Measurements from ENCODE around the gene CHRNA7. TPM values are rescaled to one million over a fixed set of nuclear protein-coding genes. Genes with fewer than 3 reads are reported as not detected.
"Not testable (repeated sequence)": the region's sequence is repeated elsewhere in the genome, so short reads cannot be mapped to it uniquely, and the experiment has no call there.

Gene CHRNA7
- total RNA-seq, 1 donor from 2014 or later = 0.16 TPM

DNA sequence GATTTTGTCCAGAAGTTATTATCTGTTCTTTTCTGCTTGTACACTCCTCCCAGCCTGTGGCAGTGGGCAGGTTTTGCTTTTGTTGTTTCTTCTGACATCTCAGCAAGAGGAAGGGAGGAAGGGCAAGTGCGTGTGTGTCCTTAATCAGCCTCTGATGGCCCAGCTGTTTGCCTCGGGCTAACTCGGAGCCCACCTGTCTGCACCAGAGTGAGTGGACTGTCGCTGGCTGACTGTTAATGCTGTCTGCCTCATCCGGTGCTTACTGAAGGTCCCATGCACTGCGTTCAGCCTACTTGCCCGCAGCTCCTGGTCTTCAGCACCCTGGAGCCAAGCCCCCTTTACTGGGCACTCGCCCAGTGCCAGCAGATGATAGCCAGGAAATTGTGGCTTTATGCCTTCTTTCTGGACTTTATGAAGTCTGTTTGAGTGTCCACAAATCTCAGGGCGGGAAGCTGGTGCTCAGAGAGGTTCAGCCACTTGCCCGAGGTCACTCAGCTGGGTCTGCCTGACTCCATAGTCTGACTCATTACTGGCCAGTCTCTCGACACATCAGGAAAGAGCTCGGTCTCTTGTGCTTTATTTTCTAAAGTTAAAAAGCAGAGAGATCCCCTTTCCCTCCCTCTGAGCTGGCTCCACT is 89.5 kb downstream of the CHRNA7 start:
- peak; percentile 0 for DNase-seq (ENCODE audit: low read depth)

DNA sequence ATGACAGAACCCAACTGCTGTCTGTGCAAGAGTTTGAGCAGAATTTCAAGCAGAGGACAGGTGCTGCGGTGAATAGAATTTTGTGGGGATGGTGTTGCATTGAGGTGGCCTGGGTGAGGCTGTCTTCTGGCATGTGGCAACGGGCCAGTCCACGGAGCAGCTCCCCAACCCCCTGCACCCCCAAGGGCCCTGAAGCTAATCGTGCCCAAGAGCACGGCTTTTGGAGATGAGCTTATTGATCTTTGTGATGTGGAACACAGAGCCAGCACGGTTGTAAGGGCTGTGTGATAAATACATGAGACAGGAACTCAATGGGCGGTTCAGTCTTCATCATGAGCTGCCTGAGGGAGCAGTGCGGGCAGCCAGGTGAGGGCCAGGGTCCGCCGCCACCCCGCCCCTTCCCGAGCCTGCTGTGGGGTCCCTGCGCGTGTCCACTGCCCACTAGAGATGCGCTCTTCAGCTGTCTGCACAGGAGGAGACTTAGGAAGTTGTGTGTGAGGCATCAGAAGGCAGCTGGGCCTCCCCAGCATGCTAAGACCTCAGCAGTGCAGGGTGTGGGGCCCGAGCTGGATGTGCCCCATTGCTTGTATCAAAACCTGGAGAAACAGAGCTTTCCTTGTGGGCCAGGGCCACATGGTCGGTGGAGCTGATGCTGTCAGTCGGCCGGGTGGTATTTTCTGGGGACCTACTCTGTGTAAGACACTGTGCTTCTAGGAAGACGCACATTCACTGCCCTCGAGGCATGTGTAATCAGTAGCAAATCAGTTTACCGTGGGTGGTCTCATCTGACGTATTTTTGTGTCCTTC is 90.5 kb downstream of the CHRNA7 start:
- peak; percentile 2 for DNase-seq (ENCODE audit: low read depth)

DNA sequence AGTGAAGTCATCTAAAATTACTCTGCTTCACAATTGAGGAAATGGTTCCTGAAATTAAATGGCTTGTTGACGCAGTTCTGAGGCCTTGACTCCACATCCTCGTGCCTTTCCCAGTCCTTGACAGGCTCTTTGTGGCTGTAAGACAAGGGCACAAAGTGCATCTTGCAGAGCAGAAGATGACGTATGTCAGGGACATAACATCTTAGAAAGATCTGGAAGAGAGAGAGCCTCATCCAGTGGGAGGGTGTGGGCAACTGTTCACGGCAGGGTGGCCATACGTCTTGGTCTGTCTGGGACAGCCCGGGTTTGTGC is 91.0 kb downstream of the CHRNA7 start:
- no peak for DNase-seq (ENCODE audit: low read depth)

DNA sequence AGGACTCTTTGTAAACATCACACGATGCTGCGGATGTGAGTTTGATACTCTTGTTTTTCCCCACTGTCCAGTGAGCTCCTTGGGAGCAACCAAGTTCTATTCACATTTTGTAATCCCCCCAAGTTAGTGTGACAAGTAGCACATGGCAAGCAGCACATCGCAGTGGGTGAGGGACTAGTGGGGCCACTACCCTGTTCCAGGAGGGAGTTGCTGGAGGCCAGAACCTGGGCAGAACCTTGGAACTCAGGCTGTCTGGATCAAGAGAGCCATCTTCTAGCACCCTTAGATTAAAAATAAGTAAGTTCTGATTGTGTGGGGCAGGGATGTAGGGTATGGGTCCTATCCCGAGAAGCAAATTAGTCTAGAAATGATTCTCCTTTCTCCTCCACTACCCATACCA is 91.7 kb downstream of the CHRNA7 start:
- no peak for DNase-seq (ENCODE audit: low read depth)

DNA sequence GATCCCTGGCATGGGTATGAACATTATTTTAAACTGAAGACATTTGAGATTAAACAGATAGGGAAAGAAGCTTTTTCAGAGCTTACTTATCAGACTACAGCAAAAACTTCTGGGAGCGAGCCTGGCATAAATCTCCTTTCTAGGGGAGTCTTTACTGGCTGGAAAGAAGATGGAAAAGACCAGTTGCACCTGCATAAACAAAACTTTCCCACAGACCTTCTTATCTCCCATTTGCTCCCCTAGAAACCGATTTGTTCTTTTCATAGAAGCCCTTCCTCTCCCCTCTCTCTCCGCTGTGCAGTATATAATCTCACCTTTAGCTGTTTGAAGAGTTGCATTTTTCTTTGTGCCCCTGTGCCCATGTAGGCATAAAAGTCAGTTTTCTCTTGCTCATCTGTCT is 93.2 kb downstream of the CHRNA7 start:
- no peak for DNase-seq (ENCODE audit: low read depth)

DNA sequence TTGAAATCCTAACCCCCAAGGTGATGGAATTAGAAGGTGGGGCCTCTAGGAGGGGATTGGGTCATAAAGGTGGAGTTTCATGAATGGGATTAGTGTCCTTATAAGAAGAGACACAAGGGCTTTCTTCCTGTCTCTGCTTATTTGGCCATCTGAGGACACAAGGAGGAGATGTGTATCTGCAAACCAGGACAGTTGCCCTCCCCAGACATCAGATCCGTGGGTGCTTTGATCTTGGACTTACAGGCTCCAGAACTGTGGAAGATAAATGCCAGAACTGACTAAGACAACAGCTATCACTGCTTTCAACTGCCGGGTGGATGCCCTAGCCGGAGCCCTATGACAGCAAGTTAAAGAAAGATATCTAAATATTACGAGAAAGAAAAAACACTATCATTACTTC is 94.4 kb downstream of the CHRNA7 start:
- no peak for DNase-seq (ENCODE audit: low read depth)

DNA sequence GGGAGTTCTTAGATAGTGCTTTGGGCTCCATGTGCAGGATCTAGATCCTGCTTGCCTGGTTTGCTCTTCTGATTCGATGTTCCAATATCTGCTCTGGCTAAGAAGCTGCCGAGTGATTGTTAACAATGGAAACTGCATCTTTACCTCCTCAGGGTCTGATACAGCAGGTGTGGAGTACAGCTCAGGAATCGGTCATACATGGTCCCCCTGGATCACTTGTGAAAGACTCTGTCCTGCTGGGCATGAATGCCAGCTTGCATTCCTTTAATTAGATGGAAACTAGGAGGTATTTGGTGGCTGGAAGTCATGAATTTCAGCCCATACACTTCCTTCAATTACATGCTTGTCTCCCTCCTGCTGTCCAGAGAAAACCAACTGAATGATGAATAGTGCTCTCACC is 95.3 kb downstream of the CHRNA7 start:
- DNase-seq (ENCODE audit: low read depth) = no peak

DNA sequence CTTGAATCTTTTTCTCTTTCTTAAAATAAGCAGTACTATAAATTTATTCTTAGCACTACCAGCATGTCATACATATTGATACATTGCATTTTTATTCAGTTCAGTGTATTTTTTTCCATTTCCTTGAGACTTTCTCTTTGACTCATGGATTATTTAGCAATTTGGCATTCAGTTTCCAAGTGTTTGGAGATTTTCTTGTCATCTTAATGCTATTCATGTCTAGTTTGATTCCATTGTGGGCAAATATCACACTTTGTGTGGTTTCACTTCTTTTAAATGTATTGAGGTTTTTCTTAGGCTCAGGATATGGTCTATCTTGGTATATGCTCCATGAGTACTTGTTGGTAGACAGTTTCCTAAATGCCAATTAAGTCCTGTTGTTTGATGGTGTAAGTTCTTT is 99.5 kb downstream of the CHRNA7 start:
- no peak for DNase-seq (ENCODE audit: low read depth)

DNA sequence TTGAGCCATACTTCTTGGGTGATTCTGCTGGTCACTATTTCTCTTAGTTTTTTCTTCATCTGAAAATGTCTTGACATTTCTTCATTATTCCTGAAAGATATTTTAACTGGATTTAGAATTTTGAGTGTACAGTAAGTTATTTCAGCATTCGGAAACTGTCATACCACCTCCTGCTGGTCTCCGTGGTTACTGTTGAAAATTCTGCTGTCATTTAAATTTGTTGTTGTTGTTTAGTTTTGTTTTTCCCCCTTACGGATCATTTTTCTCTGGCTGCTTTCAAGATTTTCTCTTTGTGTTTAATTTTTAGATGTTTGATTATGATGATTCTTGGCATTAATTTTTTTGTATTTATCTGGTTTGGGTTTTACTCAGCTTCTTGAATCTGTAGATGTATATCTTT is 100.5 kb downstream of the CHRNA7 start:
- DNase-seq (ENCODE audit: low read depth) = no peak

DNA sequence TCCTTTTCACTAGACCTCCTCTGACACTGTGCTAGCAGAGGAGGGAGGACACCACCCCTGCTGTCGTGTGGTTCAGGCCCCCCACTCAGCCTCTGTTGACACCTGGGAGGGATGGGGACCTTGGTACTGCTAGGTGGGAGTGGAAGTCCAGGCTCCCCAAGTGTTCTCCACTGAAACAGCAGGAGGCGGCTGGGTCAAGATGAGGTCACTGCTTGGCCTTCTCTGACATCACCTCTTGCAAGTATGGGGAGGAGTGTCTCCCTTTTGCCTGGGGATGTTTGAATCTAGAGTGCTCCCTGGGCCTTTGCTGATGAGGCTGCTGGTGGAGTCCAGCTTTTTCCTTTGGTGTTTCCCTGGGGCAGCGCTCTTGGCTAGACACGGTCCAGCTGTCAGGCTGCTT is 101.5 kb downstream of the CHRNA7 start:
- DNase-seq (ENCODE audit: low read depth) = no peak

DNA sequence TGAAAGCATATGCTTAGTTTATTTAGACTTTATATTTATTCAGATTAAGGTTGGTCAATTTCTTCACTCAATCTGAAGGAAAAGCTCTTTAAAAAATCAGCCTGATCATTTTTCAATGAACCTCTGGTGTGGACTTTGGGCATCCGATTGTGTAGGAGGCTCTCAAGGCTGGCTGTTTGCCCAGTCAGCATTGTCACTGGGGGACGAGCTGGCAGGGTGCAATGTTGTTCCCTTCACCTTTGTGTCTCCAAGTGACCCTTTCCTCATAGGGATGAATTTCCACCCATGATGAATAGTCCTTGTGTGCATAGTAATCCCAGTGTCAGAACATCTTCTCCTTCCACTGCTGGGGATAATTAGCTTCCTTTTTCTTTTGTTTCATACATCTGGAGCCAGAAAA is 102.5 kb downstream of the CHRNA7 start:
- DNase-seq (ENCODE audit: low read depth) = no peak

DNA sequence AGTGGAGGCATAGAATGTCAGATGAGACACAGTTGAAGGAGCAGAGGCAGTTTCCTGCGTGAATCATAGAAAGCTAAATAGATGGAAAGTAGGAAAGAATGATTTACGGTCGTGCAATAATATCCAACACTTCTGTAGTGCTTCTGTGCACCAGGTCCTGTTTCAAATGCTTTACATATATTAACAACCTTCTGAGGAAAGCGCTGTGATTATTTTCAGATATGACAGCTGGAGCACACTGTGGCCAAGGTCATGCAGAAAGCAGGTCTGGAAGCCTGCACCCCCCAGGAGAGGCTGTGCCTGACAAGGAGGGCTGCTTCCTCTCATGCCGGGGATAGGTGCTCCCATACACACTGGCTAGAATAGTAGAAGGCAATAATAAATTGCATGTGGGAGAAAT is 104.5 kb downstream of the CHRNA7 start:
- no peak for DNase-seq (ENCODE audit: low read depth)

DNA sequence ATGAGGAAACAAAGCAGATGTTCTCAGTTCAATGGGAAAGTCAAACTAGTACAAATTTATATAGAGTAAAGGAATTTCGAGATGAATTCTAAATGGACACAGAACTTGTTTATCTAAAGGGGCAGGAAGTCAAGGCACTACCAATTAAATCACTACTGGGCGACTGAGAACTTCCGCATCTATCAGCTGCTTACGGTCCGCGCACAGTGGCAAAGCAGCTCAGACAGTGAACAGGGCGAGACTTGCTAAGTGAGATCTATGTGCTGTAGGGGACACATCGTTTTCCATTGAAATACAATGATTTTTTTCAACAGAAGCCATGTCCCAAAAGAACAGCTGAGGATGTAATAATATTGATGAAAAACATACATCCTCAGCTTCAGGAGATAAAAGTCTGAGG is 105.0 kb downstream of the CHRNA7 start:
- DNase-seq (ENCODE audit: low read depth) = no peak

DNA sequence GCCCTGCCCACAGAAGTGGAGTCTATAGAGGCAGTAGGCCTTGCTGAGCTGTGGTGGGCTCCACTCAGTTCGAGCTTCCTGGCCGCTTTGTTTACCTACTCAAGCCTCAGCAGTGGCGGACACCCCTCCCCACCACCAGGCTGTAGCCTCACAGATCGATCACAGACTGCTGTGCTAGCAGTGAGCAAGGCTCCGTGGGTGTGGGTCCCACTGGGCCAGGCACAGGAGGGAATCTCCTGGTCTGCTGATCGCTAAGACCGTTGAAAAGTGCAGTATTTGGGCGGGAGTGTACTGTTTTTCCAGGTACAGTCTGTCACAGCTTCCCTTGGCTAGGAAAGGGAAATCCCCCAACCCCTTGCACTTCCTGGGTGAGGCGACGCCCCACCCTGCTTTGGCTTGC is 115.2 kb downstream of the CHRNA7 start:
- DNase-seq (ENCODE audit: low read depth) = not testable (repeated sequence)

DNA sequence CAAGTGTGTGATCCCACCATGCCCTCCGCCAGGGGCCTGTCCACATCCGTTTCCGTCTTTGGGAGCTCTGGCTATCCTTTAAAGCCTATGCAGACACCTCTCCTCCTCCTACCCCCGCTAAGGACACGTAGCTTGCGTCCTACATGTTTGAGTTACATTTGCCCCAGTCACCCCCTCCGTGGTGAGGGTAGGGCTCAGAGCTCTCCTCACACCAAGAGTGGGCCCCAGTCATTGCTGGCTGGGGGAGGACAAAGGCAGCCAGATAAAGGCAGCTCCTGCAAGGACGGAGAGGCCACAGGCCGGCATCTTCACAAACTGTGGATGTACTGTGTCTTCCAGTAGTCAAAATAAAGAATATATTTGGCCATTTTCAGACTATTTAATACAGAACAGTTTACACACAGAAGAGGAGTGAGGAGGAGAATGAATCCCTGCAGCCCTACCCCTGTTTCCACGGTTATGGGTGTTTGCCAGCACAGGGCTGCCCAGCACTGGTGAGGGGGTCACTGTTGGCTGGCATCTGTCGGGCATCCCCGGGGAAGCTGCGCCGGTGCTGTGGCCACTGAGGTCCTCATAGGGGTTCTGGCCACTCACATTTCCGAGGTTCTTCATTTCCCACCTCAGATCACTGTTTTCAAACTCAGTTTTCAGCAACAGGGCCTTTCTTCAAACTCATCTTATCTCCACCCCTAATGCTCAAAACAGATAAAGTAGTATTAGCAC is 118.7 kb downstream of the CHRNA7 start:
- no peak for DNase-seq (ENCODE audit: low read depth)

DNA sequence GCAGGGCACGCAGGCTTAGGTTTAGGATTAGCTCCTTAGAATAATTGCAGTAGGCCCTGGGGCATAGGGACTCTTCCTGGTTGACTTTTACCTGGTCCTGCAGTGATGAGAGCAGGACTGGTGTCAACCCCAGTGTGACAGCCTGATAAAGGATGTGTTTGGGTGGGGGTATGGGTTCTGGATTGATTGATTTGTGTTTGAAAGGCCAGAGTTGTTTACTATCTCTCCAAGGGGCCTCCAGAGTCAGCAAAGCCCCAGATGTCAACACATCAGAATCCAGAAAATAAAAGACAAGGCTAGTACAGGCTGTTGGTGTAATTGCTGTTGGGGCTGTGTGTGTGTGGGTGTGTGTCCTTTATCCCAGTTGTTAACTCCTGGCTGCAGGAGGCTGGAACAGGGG is 122.3 kb downstream of the CHRNA7 start:
- no peak for DNase-seq (ENCODE audit: low read depth)

DNA sequence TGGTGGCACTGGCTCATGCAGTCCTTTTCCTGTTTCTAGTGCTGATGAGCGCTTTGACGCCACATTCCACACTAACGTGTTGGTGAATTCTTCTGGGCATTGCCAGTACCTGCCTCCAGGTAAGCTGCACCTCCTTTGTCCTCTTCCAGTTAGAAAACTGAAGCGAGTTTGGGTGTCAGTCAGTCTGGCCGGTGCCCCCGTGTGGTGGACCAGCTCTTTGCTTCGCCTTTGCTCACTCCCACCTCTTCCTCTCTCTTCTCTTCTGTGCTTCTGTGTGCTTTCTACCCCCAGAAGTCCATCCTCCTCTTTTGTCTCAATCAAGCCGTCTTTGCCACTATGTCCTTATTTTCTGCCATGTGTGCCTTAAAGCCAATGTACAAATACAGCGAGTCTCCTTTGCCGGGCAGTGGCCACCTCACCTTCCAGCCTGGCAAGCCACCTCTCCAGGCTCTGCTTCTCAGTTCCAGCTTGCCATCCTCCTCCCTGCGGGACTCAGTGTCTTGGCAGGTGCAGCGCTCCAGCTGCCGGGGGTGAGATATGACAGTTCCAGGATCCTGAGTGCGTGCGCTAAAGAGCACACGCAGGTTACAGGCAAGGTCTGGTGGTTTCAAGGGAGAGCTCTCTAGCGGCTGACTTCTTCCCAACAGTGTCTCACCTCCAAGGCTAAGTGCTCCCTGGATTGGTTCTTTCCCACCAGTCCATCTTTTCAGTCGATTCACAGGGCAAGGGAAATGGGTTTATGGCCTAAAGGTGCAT is 123.7 kb downstream of the CHRNA7 start:
- DNase-seq (ENCODE audit: low read depth) = not testable (repeated sequence)

DNA sequence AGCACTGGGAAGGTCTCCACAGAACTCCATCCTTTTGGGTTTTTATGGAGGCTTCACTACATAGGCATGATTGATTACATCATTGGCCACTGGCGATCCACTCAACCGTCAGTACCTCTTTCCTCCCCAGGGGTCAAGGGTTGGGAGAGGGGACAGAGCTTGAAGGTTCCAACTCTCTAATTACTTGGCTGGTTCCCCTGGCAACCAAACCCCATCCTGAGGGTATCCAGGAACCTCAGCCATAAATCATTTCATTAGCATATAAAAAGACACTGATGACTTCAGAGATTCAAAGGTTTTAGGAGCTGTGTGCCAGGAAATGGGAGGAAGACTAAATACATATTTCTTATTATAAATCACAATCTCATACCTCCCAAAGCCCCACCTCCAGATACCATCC is 131.8 kb downstream of the CHRNA7 start:
- not testable (repeated sequence) for DNase-seq (ENCODE audit: low read depth)

DNA sequence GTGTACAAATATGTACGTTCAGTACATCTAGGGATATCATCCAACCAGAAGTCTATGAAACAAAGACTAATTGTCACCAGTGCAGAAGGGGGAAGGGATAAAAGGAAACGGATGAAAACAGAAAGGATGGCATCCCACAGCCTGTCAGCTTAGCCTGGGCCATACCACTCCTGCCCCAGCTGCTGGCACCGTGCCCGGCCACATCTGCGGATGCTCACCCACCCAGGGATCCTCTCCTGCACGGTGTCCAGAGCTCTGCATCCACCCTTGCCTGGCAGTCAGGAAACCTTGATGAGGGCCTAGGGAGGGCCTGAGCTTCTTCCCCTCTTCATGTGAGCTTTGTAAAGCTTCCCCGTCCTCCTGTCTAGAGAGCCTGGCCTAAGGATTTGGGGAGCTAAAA is 133.8 kb downstream of the CHRNA7 start:
- DNase-seq (ENCODE audit: low read depth) = not testable (repeated sequence)

DNA sequence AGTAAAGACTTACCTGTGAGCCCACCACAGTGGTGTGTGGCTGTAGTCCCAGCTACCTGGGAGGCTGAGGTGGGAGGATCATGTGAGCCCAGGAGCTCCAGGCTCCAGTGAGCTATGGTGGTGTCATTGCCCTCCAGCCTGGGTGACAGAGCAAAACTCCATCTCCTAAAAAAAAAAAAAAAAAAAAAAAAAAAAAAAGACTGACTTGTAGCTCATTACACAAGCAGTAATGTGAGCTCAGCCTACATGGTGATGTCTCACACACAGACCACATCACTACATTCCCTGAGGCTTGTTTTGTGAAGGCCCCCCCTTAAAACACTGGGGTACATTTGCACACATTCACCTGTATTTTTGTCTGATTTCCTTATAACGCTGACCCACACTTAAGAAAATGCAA is 134.4 kb downstream of the CHRNA7 start:
- DNase-seq (ENCODE audit: low read depth) = not testable (repeated sequence)

DNA sequence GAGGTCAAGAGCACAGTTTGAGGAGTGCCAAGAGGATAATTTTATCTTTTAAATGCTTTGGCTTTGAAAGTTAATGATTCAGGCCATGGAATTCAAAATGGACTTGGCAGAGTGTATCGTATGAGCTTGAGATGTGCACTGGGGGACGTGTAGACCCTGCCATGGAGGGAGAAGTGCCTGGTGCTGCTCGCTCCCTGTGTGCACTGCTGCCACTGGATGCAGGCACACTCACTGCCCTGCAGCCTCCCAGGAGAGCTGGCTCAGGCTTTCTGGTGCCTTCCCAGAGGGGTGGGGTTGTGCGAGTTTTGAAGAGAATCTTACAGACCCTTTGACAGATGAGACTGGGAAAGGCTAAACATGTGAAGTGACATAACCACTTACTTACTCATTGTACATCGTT is 135.5 kb downstream of the CHRNA7 start:
- DNase-seq (ENCODE audit: low read depth) = not testable (repeated sequence)

DNA sequence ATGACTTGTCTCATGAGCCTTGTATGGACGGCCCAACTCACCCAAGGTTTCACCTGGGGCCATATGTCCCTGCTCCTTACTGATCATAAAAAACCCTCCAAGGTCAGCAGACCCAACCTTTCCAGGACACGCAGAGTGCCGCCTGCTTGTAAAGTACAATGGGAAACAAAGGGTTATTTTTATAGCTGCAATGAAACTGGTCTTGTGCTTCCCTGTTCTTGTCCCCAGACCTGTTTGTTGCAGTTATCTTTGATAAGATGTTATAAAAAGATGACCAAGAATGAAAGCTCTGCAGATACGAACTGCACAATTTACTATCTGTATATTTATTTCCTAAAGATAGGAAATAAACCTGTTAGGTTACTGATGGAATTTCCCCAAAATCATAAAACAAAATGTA is 136.0 kb downstream of the CHRNA7 start:
- DNase-seq (ENCODE audit: low read depth) = not testable (repeated sequence)
